Uterus (tissue), 2 donors: ENCODE data around the gene BTBD9.

Experiments used
- CTCF ChIP-seq, 4 experiments: fragments of 200-600 bp in 2 of 4; fragments of 450-650 bp in 2 of 4; sonication (generic) in 2 of 4; IDR thresholded peaks; one replicate each; pipeline ENCODE4 v1.5.1; 2016 to 2019; ENCODE audit warnings: antibody characterized with exemption in 4 of 4, mild to moderate bottlenecking in 2 of 4, moderate library complexity in 1 of 4
- POLR2A ChIP-seq, 2 donors: fragments of 450-650 bp; IDR thresholded peaks; one replicate each; pipeline ENCODE4 v1.6.1; 2016; ENCODE audit warnings: antibody characterized with exemption in 2 of 2, mild to moderate bottlenecking in 1 of 2, moderate library complexity in 1 of 2

- TF ChIP-seq CTCF (IDR thresholded peaks at IDR 0.05) = no peak
- no peak for TF ChIP-seq POLR2A (IDR thresholded peaks at IDR 0.05)
These were observed 501.4 kb downstream of the BTBD9 start for GRCh38 chr6:38138374-38138773.
